CMK (cell line): ENCODE measurements around the gene CECR2.

Experiments
- DNase-seq: peaks from one replicate; pipeline ENCODE4 v3.0.0-alpha.2; 2010; ENCODE audit warnings: low read depth

CECR2 gene

DNA sequence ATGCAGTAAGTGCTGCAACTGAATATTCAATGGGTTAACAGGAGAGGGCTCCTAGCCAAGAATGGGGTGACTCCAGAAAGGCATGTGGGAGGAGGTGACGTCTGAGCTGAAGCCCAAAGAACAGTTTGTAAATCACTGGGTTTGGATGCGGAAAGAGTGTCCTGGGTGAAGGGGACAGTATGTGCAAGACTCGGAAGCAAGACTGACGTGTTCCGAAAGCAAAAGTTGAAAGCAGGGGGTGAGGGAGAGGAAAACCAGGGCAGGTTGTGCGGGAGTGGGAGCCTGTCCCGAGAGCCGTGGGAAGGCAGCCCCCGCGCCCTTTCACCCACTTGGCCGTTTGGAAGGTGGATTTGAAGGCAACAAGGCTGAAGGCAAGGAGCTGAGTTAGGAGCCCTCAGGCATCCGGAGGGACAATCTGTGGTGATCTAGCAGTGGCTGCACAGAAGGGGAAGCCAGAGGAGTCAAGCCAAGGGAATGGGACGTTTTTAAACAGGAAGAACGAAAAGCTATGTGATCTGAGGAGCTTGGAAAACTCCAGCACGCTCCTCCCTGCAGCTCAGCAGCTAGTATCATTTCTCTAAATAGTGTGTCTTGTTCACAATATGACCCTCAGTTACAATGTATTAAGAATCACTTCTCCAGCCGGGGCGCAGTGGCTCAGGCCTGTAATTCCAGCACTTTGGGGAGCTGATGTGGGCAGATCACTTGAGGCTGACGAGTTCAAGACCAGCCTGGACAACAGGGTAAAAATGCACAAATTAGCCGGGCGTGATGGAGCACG lies 201.8 kb downstream of the CECR2 start:
- DNase-seq, result no peak

DNA sequence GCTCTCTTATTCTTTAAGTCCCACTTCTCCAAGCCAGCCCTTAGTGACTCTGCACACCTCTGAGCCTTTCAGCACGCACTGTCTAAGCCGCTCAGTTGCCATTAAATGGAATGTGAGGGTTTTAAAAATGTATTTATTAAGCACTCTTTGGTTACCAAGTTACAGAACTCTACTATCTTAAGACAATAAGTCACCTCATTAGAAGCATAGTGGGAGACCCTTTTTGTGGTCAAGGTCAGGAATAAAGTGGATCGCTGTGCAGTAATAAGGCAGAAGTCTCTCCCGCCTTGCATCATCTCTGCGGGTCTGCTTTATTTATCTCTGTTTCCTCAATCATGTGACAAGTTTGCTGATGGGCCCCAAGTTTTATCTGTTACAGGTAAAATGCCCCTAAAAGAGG lies 205.9 kb downstream of the CECR2 start:
- DNase-seq, result no peak

DNA sequence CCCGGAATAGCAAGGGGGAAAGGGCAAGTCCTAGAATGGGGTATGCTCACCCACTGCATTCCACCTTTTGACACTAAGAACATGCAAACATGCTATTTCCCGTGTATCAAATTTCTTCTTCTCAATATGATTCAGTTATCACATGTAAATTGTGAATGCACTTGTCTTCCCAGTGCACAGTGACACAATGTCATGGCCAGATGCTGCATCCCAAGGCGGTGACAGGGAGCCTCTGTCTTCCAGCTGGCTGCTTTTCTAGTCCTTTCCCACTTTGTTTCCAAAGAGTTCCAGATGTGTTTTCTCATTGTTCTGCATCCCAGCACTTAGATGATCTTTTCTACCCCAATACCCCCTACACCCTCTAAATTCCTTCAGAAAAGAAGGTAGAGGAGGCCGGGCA lies 206.4 kb downstream of the CECR2 start:
- no peak for DNase-seq

DNA sequence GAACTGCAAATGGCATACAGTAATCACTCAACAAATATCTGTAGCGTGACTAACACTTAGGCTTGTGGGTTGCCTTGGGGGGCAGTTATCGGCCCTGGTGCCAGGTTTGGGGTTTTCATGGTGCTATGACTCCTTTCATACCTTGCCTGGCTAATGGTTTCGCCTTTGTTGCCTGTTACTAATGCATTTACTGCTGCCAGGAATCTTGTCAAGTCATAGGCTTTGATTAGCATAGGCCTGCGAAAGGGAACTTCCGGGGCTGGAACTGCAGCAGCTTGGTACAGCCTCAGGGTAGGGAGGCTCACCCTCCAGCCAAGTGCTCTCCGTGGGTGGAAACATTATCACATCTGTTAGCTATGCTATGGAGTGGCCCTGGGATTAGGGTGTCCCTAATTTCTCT lies 207.2 kb downstream of the CECR2 start:
- DNase-seq, result no peak

DNA sequence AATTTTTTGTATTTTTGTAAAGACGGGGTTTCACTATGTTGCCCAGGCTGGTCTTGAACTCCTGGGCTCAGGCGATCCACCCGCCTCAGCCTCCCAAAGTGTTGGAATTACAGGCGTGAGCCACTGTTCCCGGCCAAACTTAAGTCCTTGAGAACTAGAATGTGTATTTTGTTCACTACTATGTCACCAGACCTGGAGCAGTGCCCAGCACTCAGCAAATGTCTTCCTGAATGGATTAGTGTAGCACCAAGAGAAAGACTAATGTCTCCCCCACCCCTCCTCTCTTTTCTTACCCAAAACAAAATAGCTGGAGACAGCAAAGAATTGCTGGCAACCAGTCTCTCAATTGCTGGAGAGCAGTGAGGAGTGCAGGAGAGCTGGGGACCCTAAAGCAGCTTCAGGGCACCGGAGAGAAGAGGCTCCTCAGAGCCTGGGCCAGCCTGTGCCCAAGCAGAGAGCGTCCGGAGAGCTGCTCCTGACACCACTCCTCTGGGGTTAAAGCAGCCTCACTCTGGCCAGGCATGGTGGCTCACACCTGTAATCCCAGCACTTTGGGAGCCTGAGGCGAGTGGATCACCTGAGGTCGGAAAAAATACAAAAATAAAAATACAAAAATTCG lies 209.0 kb downstream of the CECR2 start:
- no peak for DNase-seq

DNA sequence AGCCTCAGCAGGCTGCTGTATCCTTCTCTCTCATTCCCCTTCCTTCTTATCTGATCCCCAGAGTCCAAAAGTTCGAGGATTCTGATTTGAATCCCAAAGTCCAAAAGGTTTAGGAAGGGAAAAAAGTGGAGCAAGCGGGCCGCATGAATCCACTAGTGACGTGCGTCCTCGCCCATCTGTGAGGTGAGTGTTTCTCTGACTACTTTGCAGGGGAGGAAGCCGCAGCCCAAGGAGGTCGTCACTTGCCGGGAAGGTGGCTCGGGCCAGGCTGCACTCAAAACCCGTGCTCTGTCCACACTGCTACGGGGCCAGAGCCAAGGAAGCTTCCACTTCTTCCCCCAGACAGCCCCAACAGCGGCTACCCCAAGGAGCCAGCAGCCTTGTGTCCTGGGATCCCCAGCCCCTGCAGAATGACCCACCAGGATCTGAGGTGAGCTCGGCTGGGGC lies 210.3 kb downstream of the CECR2 start:
- DNase-seq, result no peak

DNA sequence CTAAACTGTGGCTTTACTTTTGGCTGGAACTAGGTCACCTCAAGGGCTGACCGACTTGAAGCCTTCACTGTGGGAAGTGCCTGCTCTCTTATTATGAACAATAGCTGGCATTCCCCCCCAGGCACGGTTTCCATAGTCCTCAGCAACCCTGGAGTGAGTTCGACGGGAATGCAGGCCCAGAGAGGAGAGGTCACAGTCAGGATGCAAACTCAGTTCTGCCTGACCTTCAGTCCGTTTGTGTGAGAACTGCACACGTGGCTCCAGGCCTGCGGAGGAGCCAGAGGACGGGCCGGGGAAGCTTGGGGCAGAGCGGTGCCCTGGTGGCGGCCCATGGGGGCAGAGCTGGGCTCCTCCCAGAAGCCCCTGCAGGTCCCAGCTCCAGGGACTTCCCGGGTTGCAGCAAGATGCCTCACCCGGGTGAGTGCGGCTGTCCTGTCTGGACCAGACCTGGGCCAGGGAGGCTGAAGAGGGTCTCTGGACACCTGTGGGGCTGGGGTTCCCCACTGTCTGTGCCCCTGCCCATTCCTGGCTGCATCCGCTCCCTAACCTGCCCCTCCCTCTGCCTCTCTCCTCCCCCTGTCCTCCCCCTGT lies 211.3 kb downstream of the CECR2 start:
- no peak for DNase-seq

DNA sequence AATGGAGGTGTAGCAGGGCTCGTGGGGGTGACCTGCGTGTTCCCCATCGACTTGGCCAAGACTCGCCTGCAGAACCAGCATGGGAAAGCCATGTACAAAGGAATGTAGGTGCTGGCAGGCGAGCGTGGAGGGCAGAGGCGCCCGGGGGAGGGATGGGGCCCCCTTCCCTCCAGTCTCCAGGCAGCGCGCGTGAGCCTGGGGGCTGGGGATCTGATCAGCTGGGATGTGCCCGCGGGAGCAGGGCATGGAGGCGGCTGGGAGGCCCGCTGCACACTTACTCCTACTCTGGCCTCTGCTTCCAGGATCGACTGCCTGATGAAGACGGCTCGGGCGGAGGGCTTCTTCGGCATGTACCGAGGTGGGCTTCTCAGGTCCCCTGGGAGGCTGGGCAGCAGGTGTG lies 211.8 kb downstream of the CECR2 start:
- no peak for DNase-seq

DNA sequence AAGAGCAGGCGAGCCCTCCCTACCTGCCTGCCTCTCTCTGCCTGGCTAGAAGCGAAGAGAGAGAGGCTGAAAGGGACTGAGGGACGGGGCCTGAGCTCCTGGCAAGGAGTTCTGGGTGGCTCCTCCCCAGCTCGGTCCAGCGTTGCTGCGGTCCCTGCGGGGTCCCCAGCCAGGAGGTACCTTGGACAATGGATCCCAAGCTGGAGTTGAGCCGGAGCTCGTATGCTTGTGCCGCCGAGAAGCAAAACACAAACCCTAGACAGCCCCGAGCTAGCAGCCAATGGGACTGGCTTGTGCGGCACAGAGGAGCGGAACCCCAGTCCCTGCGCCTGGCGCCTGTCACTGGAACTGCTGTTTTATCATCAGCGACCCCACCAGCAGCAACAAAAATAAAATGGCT lies 212.4 kb downstream of the CECR2 start:
- no peak for DNase-seq

DNA sequence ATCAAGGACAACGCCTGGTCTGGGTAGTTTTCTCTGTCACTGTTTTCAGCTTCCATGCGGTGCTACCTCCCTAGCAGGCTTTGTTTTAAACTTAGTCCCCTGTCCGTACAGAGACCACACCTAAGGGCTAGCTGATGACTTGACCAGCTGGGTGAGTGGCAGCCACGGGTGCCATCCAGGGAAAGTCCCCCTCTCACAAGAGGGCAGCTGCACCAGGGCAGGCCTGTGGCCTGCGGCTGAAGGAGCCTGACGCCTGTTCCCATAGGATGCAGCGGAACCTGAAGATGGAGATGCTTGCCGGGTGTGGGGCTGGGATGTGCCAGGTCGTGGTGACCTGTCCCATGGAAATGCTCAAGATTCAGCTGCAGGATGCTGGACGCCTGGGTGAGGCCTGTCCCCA lies 213.9 kb downstream of the CECR2 start:
- DNase-seq, result no peak

DNA sequence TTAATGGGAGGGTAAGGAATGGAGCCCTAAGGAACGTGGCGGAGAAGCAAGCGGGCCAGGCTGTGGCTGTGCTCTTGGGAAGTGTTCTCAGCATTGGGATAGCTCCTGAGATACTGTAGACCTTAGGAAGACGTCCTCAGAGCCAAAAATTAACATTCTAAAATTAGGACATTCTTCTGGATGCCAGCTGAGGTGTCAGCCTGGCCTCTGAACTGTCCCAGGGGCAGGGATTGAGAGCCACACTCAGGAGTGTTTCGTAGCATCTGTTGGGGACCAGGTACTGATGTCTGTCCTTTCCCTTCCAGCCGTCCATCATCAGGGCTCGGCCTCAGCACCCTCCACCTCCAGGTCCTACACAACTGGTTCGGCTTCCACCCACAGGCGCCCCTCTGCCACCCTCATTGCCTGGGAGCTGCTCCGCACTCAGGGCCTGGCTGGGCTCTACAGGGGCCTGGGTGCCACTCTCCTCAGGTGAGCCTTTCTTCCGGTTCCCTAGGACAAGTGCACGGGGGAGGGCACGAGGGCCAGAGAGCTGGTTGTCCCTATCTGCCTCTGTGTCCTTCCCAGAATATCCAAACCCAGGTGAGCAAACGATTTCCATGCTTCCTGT lies 217.7 kb downstream of the CECR2 start:
- no peak for DNase-seq

DNA sequence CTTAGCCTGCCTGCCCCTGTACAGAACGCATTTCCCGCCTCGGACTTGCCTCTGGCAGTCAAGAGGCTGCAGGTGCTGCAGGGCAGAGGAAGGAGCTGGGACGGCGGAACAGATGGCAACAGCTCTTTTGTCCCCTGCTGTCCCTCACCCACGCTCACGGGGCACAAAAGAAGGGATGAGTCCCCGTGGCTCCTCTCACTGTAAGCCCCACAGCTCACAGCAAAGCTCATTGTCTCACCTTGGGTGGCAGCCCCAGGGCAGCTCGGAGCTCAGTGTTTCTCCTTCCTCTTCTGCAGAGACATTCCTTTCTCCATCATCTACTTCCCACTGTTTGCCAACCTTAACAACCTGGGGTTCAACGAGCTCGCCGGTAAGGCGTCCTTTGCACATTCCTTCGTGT lies 218.4 kb downstream of the CECR2 start:
- DNase-seq, result no peak

DNA sequence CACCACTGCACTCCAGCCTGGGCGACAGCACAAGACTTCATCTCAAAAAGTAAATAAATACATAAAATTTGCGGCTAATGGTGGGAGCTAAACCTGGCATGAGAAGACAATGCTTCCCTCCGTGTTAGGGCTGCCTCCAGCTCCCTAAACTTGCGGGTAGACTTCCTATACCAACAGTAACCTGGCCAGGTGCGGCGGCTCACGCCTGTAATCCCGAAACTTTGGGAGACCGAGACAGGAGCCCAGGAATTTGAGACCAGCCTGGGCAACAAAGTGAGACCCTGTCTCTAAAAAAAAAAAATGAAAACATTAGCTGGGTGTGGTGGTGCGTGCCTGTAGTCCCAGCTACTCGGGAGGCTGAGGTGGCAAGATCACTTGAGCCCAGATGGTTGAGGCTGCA lies 219.3 kb downstream of the CECR2 start:
- DNase-seq, result no peak

DNA sequence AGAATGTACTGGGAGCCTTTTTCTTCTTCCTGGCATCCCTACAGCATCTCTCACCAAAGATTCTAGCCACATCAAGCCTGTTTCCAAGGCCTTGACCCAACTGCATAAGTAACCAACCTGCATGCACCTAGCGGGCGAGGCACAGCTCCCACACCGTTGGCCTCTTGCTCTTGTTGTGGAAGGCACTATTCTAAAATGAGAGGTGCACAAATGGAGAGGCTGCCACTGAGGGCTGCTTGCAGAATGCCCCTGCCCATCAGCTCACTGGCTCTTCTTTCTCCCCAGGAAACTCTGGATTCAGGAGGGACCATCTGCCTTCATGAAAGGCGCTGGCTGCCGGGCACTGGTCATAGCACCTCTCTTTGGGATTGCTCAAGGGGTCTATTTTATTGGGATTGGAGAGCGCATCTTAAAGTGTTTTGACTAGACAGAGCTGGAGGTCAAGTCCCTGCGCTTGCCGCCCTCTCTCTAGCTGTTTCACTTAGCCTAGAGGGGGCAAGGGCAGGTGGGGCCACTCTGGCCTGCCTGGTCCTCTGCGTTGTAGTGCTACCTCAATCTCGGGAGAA lies 220.6 kb downstream of the CECR2 start:
- DNase-seq, result no peak

DNA sequence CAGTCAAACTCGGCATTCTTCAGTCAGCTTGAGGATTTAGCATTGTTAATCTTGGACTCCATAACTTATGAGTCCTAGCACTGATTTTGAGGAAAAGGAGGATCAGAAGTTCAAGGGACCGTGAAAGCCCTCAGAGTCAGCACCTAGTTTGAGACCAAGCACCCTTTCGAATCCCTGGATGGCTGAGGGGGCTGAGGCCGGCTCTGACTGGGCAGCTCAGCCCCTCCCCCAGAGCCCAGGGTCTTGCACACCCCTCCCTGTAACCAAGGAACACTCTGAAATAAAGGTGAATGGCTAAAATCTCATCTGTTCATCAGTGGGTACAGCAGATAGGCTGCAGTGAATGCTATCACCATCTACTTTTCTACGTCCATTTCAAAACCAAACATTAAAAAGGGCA lies 221.3 kb downstream of the CECR2 start:
- DNase-seq, result no peak

DNA sequence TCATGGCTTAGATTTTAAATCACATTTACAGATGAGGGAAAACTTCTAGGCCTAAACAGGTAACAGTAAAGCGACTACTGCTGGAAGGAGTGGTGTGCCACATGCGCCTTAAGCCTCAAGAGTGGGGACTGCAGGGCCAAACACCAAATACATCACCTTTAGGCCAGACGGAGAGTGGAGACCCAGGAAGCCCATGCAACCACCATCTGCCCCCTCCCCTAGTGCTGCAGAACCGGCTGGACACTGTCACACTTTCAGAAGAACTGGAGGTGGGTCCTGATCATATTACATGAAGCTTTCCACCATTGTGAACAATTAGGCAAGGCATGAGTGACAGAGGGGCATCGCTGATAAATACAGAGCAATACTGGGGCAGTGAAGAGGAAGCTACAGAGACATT lies 222.9 kb downstream of the CECR2 start:
- no peak for DNase-seq

DNA sequence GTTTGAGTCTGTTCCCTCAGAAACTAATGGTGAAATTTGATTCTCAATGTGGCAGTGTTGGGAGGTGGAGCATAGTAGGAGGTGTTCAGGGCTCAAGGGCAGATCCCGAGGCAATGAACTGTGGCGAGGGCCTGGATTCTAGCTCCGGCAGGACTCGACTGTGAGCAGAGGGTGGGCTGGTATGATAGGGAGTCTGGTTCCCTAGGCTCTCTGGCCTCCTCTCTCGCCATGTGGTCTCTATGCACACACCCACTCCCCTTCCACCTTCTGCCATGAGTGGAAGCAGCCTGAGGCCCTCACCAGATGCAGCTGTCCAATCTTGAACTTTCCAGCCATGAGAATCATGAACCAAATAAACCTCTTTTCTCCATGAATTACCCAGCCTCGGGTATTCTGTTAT lies 227.0 kb downstream of the CECR2 start:
- DNase-seq, result no peak

DNA sequence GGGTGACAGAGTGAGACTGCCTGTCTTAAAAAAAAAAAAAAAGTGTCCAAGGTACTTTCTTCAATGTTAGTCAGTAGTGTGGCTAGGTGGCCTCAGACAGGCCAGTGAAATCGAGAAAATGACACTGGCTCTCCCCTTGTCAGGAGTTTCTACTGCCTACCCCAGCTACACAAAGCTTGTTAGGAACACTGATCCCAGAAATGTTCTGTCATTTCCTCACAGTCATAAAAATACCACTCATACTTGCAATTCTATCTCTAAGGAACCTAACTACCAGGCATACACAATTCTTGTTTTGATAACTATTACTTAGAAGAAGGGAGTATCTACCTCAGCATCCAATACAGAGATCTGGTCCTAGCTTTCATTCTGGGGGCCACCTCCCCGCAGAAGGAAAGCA lies 228.0 kb downstream of the CECR2 start:
- no peak for DNase-seq

DNA sequence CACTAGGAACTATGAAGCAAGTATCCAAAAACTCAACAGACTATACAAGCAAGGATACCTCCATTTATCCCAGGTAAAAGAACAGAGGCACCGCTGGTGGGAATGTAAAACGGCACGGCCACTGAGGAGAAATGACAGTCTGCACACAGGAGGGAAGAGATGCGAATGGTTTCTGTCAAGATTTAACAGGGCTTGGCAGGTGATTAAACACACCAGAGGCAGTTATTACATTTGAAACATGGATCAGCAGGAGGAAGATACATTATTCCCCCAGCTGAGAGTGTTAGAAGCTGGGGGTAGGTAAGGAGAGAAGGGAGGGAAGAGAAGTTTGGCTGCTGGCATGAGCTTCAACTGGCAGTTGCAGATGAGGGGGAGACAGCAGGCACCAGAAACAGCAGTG lies 229.1 kb downstream of the CECR2 start:
- no peak for DNase-seq

DNA sequence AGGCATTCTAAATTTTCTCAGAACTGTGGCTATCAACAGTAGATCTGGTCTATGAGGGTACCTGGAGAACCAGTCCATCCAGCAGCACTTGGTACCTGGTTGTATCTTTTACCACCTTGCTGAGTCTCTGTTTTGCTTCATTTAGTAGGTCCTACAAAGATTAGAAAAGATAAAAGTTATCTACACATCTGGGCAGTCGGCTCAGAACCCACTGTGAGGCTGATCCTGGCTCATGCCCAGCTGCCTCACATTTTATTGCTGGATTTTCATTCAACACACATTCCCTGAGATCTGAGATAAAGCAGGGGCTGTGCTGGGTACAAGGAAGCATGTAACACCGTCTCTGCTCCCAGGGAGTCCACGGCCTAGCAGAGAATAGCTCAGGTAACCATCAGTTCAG lies 231.8 kb downstream of the CECR2 start:
- no peak for DNase-seq

DNA sequence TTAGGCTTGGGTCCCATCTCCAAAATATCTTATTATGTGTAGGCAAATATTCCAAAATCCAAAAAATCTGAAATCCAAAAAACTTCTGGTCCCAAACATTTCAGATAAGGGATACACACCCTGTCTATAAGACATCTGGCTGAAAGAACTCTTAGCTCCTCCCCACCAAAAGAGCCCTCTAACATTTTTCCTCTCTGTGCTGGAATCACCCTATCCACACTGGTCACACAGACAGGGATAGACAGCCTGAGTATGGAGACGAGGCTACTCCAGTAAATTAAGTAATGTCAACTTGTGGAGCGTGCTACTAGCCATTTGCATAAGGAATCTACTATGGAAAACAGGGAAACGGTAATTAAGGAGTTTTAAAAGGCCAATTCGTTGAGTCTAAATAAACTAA lies 234.4 kb downstream of the CECR2 start:
- DNase-seq, result no peak

DNA sequence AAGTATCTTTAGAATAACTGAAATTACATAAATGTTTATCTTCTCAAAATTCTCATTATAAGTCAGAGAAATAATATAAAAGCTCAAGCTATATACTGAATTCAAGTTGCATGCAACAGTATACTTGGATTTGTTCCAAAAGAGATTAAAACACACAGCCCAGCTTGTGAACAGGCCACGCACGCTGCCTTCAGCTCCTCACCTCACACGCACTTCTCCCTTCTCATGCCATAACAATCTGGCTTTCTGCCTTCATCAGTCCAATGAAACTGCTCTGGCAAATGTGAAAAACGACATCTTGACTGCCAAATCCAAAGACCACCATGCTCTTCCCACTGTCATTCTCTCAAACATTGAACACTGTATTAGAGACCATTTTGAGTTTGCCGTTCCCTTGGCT lies 237.2 kb downstream of the CECR2 start:
- no peak for DNase-seq
